Activated CD8-positive, alpha-beta memory T cell treated with anti-CD3 and anti-CD28 coated beads for 1 hour (primary cell): Measurements from ENCODE around the gene OCIAD1.
"Not testable (repeated sequence)": the region's sequence is repeated elsewhere in the genome, so short reads cannot be mapped to it uniquely, and the experiment has no call there.

Source experiments
- DNase-seq, 2 donors: peaks; one replicate each; pipeline ENCODE4 v3.0.0-alpha.2; 2020; ENCODE audit warnings: low read depth in 1 of 2; ENCODE audit errors: extremely low read depth in 1 of 2

OCIAD1 gene

GRCh38 chr4:48889750-48890149, 58.9 kb downstream of the OCIAD1 start:
- DNase-seq = not testable (repeated sequence)

GRCh38 chr4:48891028-48891619, 60.2 kb downstream of the OCIAD1 start:
- no peak for DNase-seq

- DNase-seq = no peak
Observed at GRCh38 chr4:48896845-48897244, 66.0 kb downstream of the OCIAD1 start.

GRCh38 chr4:48898733-48899431, 68.0 kb downstream of the OCIAD1 start:
- no peak for DNase-seq

- DNase-seq = no peak
Observed at GRCh38 chr4:48899432-48899749, 68.5 kb downstream of the OCIAD1 start.

GRCh38 chr4:48899950-48900349, 69.1 kb downstream of the OCIAD1 start:
- no peak for DNase-seq

GRCh38 chr4:48901196-48901595, 70.3 kb downstream of the OCIAD1 start:
- no peak for DNase-seq

GRCh38 chr4:48902266-48902665, 71.4 kb downstream of the OCIAD1 start:
- no peak for DNase-seq

- no peak for DNase-seq
Observed at GRCh38 chr4:48904101-48904500, 73.2 kb downstream of the OCIAD1 start.

- DNase-seq = no peak
Observed at GRCh38 chr4:48904541-48905142, 73.8 kb downstream of the OCIAD1 start.

GRCh38 chr4:48905363-48906015, 74.6 kb downstream of the OCIAD1 start:
- DNase-seq = no peak

- peak; percentile 62 to 69 for DNase-seq
Observed at GRCh38 chr4:48906206-48907173, 75.6 kb downstream of the OCIAD1 start, which contains the start of gene OCIAD2. Gene OCIAD2, minus strand, starts transcription at chr4:48906774. Its CDS starts 2,225 bp downstream, at chr4:48904549.

GRCh38 chr4:48907706-48908477, 77.0 kb downstream of the OCIAD1 start:
- no peak for DNase-seq

GRCh38 chr4:48908687-48909086, 77.8 kb downstream of the OCIAD1 start:
- DNase-seq = no peak

- no peak for DNase-seq
Observed at GRCh38 chr4:48909697-48910096, 78.8 kb downstream of the OCIAD1 start.

GRCh38 chr4:48910511-48910910, 79.6 kb downstream of the OCIAD1 start:
- no peak for DNase-seq
